Fibroblast of mammary gland (primary cell): ENCODE data around the gene GALNT7.
"Not testable (repeated sequence)": the region's sequence is repeated elsewhere in the genome, so short reads cannot be mapped to it uniquely, and the experiment has no call there.

ENCODE experiments used
- DNase-seq: peaks from one replicate; pipeline ENCODE4 v3.0.0-alpha.2; 2010; ENCODE audit warnings: low read depth
- H3K4me3 ChIP-seq: 2 replicates; pipeline ENCODE4 v1.5.1; 2011; ENCODE audit warnings: low read depth, mild to moderate bottlenecking, low read length, moderate library complexity; ENCODE audit not compliant: control insufficient read depth
- CTCF ChIP-seq: conservative IDR thresholded peaks from 2 replicates; pipeline ENCODE4 v1.5.1; 2011; ENCODE audit warnings: low read depth, low read length, inconsistent platforms; ENCODE audit not compliant: control insufficient read depth, insufficient read depth

Gene GALNT7

GRCh38 chr4:173168396-173169177, at the start of gene GALNT7:
Gene GALNT7 (plus strand): TSS chr4:173168811. CDS start chr4:173168836, 25 bp downstream.
- peak within 1 kb of the TSS; percentile 81 for H3K4me3 ChIP-seq
- no peak for TF ChIP-seq CTCF
- DNase-seq: peak; percentile 40

- not testable (repeated sequence) for H3K4me3 ChIP-seq, DNase-seq
Measured at GRCh38 chr4:173118819-173119218, 49.8 kb upstream of the GALNT7 start.

GRCh38 chr4:173119818-173120217, 48.8 kb upstream of the GALNT7 start:
- peak; percentile 33 for DNase-seq
- no peak for TF ChIP-seq CTCF

GRCh38 chr4:173121076-173121561, 47.5 kb upstream of the GALNT7 start:
- no peak for DNase-seq
- no peak overlapping the region for H3K4me3 ChIP-seq
- TF ChIP-seq CTCF: no peak

More at GRCh38 chr4:173119818-173120217, 48.8 kb upstream of the GALNT7 start:
- no peak overlapping the region for H3K4me3 ChIP-seq

GRCh38 chr4:173124209-173124865, 44.3 kb upstream of the GALNT7 start:
- DNase-seq: no peak
- no peak for TF ChIP-seq CTCF
- no peak overlapping the region for H3K4me3 ChIP-seq

GRCh38 chr4:173125216-173125812, 43.3 kb upstream of the GALNT7 start:
- H3K4me3 ChIP-seq: no peak overlapping the region
- DNase-seq: no peak
- no peak for TF ChIP-seq CTCF
